ENCODE measurements around the gene FGD6.

GRCh38 chr12:95216711-95217376, 423 bp downstream of the FGD6 start:
- no peak for TF ChIP-seq POLR2A (IDR thresholded peaks at IDR 0.05; ENCODE audit: low read depth, low read length)
- no peak for TF ChIP-seq TAF1 (IDR thresholded peaks at IDR 0.05; ENCODE audit: borderline replicate concordance, low read depth, low read length)
